Kidney (tissue), 14 donors: ENCODE data around the gene PXDC1. TPM values are rescaled to one million over a fixed set of nuclear protein-coding genes. Genes with fewer than 3 reads are reported as not detected.

Experiments used
- DNase-seq, 5 donors: peaks; one replicate each; pipeline ENCODE4 v3.0.0-alpha.2; 2013 to 2020
- FAIRE-seq: peaks from 2 replicates; lab custom pipeline; 2012; peaks lifted over from hg19 to GRCh38; lab: Jason Lieb, UNC
- H3K27ac ChIP-seq, 2 donors: one replicate each; pipeline ENCODE4 v1.7.0; 2013; ENCODE audit warnings: low read depth in 2 of 2, low read length in 2 of 2, inconsistent platforms in 1 of 2
- H3K27me3 ChIP-seq: one replicate; pipeline ENCODE4 v1.7.1; 2013; ENCODE audit warnings: low read length, inconsistent platforms; ENCODE audit not compliant: control insufficient read depth, insufficient read depth
- H3K36me3 ChIP-seq, 3 donors: one replicate each; pipeline versions ENCODE4 v1.7.0 to v1.7.1; 2013; ENCODE audit warnings: low read length in 3 of 3, control low read depth in 1 of 3, inconsistent platforms in 1 of 3; ENCODE audit not compliant: insufficient read depth in 3 of 3, control insufficient read depth in 2 of 3
- H3K4me1 ChIP-seq, 3 donors: one replicate each; pipeline versions ENCODE4 v1.7.0 to v1.7.1; 2013; ENCODE audit warnings: low read length in 3 of 3, inconsistent platforms in 1 of 3, low read depth in 1 of 3; ENCODE audit not compliant: control insufficient read depth in 2 of 3, insufficient read depth in 2 of 3
- H3K4me3 ChIP-seq, 3 donors: one replicate each; pipeline versions ENCODE4 v1.7.0 to v1.8.1; 2013; ENCODE audit warnings: low read length in 3 of 3, control low read depth in 1 of 3, inconsistent platforms in 1 of 3
- H3K9ac ChIP-seq, 3 donors: one replicate each; pipeline versions ENCODE4 v1.7.0 to v1.7.1; 2013; ENCODE audit warnings: low read length in 3 of 3, control low read depth in 1 of 3, inconsistent platforms in 1 of 3
- H3K9me3 ChIP-seq, 3 donors: one replicate each; pipeline versions ENCODE4 v1.7.0 to v1.7.1; 2013; ENCODE audit warnings: low read length in 3 of 3, control low read depth in 1 of 3, inconsistent platforms in 1 of 3; ENCODE audit not compliant: control insufficient read depth in 2 of 3, insufficient read depth in 1 of 3
- intact Hi-C: fragments of 100-400 bp; cut with DNase I; formaldehyde crosslinking; loops from one replicate; pipeline ENCODE4 v1.11.1; 2022
- polyA plus RNA-seq: library from polyadenylated mRNA; stranded (reverse); fragments of 350-450 nt; fragmentation: Illumina TruSeq; extraction: RNeasy Lipid Tissue Mini Kit (QIAGEN cat#74804); gene quantifications from one replicate; pipeline ENCODE4 v1.2.3, GENCODE V29; 2014; ENCODE audit warnings: low read depth, low replicate concordance; ENCODE audit not compliant: insufficient read depth
- total RNA-seq: library from RNA; stranded (reverse); fragmentation: NEBNext Ultra II Directional; extraction: Animal tissue kit (Norgen Biotek cat#: 25700); gene quantifications from one replicate; pipeline ENCODE4 v1.2.1, GENCODE V29; 2021
- TF ChIP-seq, protein P1 (sequence below): IDR thresholded peaks from 3 replicates; pipeline ENCODE4 v1.5.1; 2012; ENCODE audit warnings: mild to moderate bottlenecking, moderate library complexity, borderline replicate concordance; ENCODE audit not compliant: insufficient read depth; ENCODE audit errors: extremely low read depth
- donor health status: control.
- donor health status: control.
- donor health status: control.
- donor health status: control.
- donor health status: control.
- donor health status: DM: yes; HTN: yes; CAD: no.
- donor health status: Normal renal cell carcinoma (clear cell type).

Gene PXDC1
- total and polyA plus RNA-seq, 2 donors from 2014 or later, result 28.9 to 35.0 TPM

DNA sequence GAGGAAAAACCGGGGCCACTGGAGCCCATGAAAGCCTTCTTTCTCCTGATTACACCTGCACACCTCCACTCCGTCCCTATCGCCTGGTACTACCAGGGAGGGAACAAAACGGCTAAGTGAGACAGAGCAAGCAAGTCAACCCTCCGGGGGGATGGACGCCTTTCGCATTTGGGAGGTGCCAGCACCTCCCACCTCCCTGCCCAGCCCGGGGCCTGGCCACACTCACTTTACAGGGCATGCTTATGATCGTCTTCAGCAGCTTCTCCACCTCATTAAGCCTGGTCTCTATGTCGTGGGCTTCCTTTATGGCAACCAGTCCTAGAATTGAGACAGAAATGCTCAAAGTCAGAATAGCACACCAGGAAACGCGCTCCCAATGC lies 13.7 kb downstream of the PXDC1 start:
- Histone ChIP-seq H3K9ac (no peak overlapping the region), H3K9me3 (peaks cover 0 to 4% (median 0%) of the 10 kb centered on the region in 3 donors), H3K27me3 (no peaks in the 10 kb centered on the region), H3K27ac (no peak overlapping the region), H3K4me3 (no peak overlapping the region), H3K36me3 (peaks cover 2 to 22% (median 8%) of the 10 kb centered on the region in 3 donors), H3K4me1 (peaks cover 0 to 4% (median 2%) of the 10 kb centered on the region in 3 donors)
- DNase-seq (no peak), FAIRE-seq (no peak)
- intact Hi-C loops, result loop anchor here (5.0 kb wide), 1 partner anchor 456 kb away; no protein-coding TSS in a partner anchor
- TF ChIP-seq, protein P1, sequence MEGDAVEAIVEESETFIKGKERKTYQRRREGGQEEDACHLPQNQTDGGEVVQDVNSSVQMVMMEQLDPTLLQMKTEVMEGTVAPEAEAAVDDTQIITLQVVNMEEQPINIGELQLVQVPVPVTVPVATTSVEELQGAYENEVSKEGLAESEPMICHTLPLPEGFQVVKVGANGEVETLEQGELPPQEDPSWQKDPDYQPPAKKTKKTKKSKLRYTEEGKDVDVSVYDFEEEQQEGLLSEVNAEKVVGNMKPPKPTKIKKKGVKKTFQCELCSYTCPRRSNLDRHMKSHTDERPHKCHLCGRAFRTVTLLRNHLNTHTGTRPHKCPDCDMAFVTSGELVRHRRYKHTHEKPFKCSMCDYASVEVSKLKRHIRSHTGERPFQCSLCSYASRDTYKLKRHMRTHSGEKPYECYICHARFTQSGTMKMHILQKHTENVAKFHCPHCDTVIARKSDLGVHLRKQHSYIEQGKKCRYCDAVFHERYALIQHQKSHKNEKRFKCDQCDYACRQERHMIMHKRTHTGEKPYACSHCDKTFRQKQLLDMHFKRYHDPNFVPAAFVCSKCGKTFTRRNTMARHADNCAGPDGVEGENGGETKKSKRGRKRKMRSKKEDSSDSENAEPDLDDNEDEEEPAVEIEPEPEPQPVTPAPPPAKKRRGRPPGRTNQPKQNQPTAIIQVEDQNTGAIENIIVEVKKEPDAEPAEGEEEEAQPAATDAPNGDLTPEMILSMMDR, result no peak

DNA sequence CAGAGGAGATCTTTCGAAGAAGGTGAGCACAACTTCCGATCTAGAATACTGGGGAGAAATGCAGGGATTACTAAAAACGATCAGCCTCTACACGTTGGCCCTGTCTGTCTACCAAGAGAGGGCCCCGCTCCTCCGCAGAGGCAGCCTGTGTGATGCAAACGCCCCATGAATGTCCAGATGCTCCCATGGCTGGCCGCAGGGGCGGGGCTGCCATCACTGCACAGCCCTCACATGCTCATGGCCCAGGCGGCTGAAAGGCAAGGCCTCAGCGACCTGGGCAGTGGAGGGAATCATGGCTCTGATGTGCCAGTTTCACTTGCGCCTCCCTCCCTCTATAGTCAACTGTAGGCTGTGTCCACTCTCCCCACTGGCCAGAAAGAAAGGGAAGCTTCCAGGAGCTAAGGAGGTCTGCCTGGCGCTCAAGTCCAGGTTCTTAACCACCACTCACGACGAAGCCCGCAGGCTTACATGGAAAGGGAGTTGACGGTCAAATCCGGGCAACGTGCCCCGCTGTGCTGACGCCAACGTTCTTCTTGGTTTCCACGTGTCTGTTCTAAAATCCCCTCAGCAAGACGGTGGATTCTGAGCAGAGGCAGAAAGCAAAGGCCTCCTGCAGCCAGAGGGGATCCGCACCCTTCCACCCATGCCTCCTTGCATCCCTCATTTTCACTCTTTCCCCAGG lies 14.2 kb downstream of the PXDC1 start:
- TF ChIP-seq, protein P1, result no peak
- DNase-seq, result peak in 1 of 5 donors; percentile 49
- H3K27me3 ChIP-seq, result no peaks in the 10 kb centered on the region
- intact Hi-C loops, result loop anchor here (5.0 kb wide), 1 partner anchor 455 kb away; no protein-coding TSS in a partner anchor
- H3K9me3 ChIP-seq, result peaks cover 0 to 4% (median 0%) of the 10 kb centered on the region in 3 donors
- no peak overlapping the region for H3K27ac ChIP-seq
- no peak overlapping the region for H3K9ac ChIP-seq
- no peak for FAIRE-seq
- peaks cover 0 to 4% (median 0%) of the 10 kb centered on the region in 3 donors for H3K4me1 ChIP-seq
- H3K4me3 ChIP-seq, result no peak overlapping the region
- peaks cover 2 to 22% (median 8%) of the 10 kb centered on the region in 3 donors for H3K36me3 ChIP-seq

DNA sequence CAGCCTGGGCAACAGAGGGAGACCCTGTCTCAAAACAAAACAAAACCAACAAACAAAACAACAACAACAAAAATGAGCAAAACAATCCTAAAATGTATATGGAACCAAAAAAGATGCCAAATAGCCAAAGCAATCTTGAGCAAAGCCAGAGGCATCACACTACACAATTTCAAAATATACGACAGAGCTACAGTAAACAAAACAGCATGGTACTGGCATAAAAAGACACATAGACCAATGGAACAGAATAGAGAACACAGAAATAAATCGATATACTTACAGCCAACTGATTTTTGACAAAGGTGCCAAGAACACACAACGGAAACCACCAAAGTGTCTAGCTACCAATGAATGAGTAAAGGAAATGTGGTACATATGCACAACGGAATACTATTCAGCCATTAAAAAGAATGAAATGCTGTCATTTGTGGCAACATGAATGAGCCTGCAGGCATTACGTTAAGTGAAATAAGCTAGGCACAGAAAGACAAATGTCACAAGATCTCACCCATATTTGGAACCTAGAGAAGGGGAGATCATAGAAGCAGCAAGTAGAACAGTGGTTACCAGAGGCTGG lies 16.4 kb downstream of the PXDC1 start:
- Histone ChIP-seq H3K4me1 (no peaks in the 10 kb centered on the region), H3K27ac (no peak overlapping the region), H3K27me3 (no peaks in the 10 kb centered on the region), H3K9ac (no peak overlapping the region), H3K36me3 (peaks cover 2 to 31% (median 10%) of the 10 kb centered on the region in 3 donors), H3K4me3 (no peak overlapping the region), H3K9me3 (peaks cover 0 to 4% (median 0%) of the 10 kb centered on the region in 3 donors)
- TF ChIP-seq, protein P1, result no peak
- DNase-seq (no peak), FAIRE-seq (no peak)
- intact Hi-C loops, result loop anchor here (5.0 kb wide), 1 partner anchor 453 kb away; no protein-coding TSS in a partner anchor
